NCI-H524 (cell line): ENCODE data around the gene RBM4.

ENCODE experiments used
- DNase-seq, 2 experiments: peaks; one replicate each; lab custom pipeline; 2025; lab: John Stamatoyannopoulos, UW

Gene RBM4

DNA sequence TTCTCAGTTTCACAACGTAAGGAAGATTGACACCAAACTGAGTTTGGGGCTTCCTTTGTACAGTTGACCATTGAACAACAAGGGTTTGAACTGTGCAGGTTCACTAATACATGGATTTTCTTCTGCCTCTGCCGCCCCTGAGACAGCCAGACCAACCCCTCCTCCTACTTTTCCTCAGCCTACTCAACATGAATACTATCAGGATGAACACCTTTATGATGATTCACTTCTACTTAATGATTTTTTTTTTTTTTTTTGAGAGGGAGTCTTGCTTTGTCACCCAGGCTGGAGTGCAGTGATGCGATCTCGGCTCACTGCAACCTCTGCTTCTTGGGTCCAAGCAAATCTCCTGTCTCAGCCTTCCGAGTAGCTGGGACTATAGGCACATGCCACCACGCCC lies 14.6 kb downstream of the RBM4 start:
- no peak for DNase-seq

- no peak for DNase-seq
Measured at GRCh38 chr11:66659763-66660162, 21.3 kb downstream of the RBM4 start.

DNA sequence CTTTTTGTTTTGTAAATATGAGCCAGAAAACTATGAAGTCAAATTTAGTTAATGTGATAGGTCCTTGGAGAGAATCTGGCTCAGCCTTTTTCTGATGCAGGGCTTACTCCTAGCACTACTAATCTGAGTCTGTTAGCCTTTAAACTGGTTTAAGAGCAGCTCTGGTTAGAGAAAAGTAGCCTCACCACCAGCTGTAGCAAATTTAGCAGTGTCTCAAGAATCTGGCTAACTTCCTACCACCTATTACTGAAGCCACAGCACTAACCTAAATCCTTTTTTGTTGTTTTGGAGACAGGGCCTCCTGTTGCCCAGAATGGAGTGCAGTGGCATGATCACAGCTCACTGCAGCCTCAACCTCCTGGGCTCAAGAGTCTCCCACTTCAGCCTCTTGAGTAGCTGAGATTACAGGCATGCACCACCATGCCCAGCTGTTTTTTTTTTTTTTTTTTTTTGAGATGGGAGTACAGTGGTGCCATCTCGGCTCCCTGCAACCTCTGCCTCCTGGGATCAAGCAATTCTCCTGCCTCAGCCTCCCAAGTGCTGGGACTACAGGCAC lies 25.3 kb downstream of the RBM4 start:
- peak; percentile 49 to 62 for DNase-seq

DNA sequence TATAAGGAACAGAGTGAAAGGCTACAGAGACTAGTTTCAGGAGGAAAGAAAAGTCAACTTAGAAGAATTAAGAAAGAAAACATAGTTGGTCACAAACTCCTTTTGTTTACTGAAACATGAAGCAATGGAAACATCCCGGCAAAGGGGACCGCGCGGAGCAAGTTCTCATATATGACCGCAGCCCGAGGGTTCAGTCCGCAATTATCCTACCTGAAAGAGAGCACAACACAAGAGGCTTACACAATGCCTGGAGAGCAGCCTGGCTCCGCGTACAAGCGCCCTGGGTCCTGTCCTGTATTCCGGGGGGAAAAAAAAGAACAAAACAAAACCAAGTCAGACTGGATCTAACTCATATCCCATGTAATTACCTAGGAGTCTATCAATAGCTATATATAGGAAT lies 26.9 kb downstream of the RBM4 start:
- no peak for DNase-seq

DNA sequence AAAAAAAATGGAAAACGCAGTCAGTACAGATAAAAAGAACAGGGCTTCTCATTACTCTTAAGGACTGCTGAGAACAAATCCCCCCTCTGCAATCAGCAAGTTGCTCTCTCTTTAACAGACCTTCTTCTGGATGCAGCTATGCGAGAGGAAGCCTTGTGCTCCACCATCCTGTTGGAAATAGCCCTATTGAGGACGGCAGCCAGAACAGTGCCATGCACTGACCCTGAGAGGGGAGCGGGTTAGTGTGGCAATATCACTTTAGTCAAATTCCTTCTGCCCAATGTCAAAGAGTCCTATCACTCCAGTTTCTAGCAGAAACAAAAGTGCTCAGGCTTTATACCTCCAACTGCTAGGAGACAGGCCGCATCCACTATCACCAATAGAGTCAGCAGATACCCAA lies 32.3 kb downstream of the RBM4 start:
- DNase-seq = no peak

GRCh38 chr11:66674964-66675602 lies 36.6 kb downstream of the RBM4 start:
- no peak for DNase-seq

DNA sequence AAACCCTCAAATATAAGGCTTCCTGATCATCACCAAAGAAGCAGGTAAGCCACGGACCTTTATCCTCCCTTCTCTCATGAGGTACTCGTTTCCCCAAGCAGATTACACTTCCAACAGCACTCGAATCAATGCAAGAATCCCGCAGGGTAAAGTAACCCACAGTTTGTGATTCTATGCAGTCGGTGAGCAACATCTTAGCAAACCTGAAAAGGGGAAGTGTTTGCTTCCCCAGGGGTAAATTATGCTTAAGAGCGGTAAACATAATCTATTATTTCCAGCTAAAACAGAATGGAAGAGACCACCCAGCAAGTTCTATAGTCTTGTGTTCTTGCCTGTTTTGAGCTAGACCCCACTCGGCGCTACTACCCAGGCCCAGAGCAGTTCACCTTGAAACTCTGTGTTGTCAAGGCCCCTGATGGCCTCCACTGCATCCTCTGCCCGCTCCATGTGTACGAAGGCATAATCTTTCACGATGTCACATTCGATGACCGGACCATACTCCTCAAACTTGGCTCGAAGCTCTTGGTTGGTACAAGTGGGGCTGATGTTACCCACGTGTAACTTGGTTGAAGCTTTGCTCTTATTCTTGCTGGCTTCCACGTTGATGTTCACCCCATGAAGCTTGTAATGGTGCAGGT lies 37.9 kb downstream of the RBM4 start:
- no peak for DNase-seq

GRCh38 chr11:66676931-66677598 lies 38.6 kb downstream of the RBM4 start:
- no peak for DNase-seq

DNA sequence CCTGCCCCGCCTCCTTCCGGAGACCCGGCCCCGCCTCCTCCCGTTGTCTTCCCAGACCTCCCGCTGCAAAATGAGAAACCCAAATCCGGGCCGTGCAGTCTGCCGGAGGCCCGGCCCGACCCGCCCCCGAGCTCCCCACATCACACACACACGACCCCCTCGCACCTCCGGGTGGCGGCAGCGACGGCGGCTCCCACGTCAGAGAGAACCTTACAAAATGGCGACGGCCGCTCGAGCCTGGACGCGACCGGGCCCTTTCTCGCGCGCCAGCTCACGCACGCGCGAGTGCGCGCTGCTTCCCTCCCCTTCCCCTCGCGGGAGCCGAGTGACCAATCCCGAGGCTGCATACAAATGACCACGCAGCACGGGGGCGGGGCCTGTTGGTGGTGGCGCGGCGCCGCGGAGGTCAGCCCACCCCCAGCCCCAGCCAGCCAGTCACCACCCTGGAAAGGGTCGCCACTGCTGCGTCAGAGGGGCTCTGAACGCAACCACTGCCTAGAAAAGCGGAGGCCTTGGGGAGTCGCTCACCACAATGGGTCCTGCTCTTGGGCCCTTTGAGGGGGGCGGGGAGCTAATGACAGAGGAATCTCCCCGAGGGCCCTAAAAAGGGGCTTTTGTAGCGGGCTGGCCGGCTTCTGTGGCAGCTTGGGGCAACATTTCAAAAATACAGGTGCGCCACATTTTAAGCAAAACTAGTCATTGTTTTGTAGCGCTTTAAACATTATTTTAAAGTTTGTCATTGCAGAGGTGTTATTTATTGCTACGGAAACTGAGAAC lies 39.3 kb downstream of the RBM4 start, which contains the start of gene RBM4B:
RBM4B (minus strand) TSS at position 289 of the 777 bp plus-strand sequence. CDS start 808 bp downstream, outside the sequence.
- DNase-seq = peak; percentile 82 to 94

DNA sequence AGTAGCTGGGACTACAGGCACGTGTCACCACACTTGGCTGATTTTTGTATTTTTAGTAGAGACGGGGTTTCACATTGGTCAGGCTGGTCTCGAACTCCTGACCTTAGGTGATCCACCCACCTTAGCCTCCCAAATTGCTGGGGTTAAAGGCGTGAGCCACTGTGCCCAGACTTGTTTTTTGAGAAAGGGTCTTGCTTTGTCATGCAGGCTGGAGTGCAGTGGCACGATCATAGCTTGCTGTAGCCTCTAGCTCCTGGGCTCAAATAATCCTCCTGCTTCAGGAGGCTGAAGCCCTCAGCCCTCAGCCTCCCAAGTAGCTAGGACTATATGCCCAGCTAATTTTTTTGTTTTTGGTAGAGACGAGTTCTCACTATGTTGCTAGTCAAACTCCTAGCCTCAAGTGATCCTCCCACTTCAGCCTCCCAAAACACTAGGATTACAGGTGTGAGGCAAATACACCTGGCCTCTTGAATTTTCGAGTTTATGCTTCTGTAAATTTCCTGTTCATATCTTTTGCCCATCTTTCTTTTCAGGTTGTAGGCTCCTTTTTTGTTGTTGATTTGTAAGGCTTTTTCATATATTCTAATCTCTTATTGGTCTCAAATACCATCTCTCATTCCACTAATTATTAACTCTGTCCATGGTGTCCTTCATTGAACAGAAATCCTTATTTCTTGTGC lies 42.6 kb downstream of the RBM4 start:
- no peak for DNase-seq

DNA sequence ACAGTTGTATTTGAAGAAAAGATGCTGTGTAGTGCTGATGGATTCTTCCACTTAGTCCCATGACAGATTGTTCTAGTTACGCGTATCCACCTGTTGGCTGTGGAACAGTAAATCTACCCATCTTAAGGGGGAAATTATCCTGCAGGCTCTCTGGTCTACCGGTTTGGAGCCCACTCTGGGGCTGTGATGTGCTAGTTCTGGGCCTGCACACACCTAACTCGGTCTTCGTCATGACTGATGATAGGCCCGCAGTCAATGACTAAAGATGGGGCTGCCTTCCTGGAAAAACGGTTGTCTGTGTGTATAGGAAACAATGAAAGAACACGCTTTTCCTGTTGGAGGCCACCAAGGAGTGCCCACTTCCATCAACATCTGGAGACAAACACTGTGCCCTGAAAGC lies 45.4 kb downstream of the RBM4 start:
- no peak for DNase-seq

- no peak for DNase-seq
Measured at GRCh38 chr11:66684635-66685034, 46.1 kb downstream of the RBM4 start.

GRCh38 chr11:66685276-66686099 lies 47.0 kb downstream of the RBM4 start:
- DNase-seq = peak in 1 of 2 experiments; percentile 81

DNA sequence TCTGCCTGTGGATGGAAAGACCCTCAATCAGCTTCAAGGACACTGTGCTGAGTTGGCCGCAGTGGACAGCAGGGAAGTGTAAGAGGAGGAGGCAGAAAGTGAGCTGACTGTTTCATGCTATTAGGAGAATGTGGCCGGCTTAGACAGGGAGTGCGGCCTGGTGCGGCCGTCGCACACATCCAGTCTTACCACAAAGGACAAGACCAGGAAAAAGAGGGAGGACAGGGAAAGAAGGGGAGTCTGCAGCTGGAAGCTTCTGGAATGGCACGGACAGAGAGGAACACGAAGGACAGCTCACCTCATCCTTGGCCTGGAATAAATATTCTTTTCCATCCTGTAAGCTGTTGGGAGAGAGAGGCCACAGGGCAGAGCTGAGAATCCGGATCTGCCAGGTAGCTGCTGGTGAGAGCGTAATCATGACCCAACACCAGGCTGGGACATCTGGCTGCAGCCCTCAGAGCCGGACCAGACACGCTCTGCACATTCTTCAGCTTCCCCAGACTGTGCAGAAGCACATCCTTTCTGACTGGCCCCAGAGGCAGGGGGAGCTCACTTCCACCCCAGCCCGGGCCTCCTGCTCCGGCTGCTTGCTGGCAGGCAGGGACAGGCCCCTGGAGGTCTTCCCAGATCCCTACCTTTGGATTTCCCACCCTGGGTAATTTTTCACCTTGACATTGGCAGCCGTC lies 47.7 kb downstream of the RBM4 start:
- DNase-seq = no peak

- peak in 1 of 2 experiments; percentile 34 for DNase-seq
Measured at GRCh38 chr11:66686801-66687750, 48.6 kb downstream of the RBM4 start.

GRCh38 chr11:66687831-66688281 lies 49.4 kb downstream of the RBM4 start:
- no peak for DNase-seq

DNA sequence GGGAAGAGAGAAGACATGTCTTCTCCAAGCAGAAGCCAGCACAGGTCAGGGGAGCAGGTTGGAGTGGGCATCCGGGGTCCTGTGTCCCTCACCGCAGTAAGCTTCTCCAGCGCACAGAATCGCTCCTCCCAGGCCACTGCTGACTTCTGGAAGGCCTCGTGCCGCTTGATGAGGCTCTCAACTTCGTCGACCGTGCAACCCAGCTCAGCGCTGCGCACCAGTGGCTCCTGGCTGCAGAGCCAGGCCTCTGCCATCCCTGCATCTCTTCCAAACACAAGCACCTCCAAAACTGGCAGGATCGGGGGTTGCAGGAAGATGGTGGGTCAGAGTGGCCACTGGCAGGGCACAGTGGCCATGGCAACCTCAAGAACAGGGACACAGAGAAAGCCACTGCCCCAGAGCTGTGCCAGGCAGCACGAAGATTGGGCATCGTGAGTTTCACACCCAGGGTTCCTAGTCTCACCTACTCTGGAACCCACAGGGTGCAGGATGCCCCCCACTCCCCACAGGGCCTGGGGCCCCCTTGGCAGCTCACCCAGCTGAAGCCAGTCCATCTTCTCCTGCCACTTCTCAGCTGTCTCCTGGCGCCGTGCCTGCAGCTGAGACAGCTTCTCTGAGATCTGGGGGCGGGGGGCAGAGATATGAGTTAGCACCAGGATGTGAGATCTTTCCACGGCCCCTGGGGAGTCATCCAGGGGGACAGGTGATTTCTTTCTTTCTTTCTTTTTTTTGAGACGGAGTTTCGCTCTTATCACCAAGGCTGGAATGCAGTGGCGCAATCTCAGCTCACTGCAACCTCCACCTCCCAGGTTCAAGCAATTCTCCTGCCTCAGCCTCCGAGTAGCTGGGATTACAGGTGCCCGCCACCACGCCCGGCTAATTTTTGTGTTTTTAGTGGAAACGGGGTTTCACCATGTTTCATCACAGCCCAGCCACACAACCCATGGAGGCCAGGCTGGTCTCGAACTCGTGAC lies 50.3 kb downstream of the RBM4 start:
- DNase-seq = no peak
